ENCODE results near the gene STEAP1B. TPM values are rescaled to one million over a fixed set of nuclear protein-coding genes. Genes with fewer than 3 reads are reported as not detected.

STEAP1B gene
- total RNA-seq, 1 donor from 2014 or later = 24.5 TPM

DNA sequence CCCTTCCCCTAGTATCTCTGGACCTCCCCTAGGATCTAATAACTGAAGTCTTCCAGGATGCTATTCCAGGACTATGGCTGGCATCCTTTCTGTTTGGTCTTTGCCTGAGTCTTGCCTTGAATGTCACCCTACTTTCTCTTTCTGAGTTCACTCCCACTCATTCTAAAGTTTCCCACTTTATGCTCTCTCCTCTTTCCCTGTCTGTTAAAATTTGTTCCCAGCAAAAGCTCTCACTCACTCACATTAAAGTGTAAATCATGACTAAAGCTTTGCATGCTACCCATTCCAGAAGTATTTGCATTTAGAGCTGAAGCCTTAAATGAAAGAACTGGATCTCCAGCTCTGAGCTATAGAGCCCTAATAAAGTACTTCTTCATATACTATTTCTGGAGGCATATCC lies 100.9 kb downstream of the STEAP1B start:
- no peak for DNase-seq

DNA sequence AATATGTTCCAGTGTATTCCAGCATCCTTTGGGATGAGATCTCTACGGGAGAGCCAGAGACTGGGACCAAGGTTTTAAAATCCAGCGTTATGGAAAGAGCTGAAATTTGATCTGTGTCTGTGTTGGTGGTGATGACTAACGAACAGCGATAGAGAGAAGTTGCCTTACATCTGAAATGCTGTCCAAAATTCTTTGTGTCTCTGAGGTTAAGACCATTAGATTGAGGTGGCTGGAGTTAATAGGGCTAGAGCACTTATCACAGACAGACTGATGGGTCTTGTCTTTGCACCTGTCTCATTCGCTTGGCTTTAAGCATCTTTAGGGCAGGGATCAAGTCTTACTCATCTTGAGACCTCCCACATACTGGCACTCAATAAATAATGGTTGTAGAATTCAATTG lies 102.0 kb downstream of the STEAP1B start:
- DNase-seq = no peak

DNA sequence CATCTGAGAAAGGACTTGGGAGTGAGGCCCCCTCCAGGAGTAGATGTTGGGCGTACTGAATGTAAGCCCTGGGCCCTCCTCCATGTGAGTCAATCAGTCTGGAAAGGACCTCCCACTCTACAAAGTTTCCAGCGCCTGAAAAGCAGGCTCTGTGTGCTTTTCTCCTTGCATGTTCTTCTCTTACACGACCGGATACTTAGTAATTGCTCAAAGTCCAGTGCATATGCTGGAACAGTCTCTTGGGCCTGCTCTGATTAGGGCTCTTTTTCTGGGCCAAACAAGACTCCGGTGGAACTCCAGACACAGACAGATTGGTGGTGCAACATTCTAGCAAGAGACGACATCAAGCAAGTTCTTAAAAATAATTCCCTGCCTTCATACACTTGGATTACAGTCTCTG lies 104.8 kb downstream of the STEAP1B start:
- no peak for DNase-seq

DNA sequence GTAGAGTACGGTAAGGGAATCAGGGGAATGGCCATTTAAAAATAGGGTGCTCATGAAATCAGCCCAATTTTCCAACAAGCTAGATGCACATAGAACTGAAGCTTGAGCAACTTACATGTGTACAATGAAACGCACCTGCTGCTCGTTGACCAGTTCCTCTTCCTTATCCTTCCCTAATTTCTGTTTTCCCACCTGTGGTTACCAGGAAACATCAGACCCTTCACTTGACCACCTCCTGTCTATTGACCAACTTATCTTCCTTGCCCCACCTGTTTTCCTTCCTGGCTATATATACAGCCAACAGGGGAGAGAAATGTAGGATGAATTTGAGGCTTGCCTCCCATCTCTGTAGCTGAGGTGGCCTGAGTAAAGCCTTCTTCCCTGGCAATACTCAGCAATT lies 105.2 kb downstream of the STEAP1B start:
- no peak for DNase-seq

DNA sequence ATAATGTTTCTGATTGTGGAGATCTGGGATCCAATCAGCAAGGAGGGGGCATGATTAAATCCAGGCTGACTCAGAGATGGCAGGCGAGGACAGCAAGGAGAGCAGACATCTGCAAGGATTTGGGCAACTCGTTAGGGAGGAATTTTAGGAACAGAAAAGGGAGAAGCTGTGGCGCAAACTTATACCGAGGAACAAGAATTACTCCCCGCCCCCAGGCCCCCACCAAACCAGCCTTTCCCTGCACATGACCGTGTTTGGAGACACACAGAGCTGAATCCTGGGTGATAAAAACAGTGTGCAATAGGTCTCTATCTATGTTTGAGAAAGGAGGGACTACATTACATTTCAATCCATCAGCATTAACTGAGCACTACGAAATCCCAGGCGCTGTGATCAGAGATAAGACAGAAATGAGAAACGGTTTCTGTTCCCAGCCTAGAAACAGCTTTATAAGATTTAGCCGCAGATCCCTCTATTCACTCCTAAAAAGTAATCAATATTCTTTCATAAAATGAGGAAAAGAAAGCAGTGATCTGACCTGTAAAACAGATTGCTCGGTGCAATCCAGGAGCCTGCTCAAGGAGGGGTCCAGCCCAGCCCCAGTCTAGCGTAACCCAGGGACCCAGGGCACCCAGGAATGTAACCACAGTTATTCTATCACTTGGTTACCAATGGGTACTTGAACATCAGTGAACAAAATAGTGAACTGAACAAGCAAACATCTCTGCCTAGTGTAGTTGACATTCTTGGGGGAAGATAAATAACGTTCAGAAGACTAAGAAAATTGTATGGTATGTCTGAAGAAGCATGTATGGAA lies 105.9 kb downstream of the STEAP1B start:
- DNase-seq = no peak

DNA sequence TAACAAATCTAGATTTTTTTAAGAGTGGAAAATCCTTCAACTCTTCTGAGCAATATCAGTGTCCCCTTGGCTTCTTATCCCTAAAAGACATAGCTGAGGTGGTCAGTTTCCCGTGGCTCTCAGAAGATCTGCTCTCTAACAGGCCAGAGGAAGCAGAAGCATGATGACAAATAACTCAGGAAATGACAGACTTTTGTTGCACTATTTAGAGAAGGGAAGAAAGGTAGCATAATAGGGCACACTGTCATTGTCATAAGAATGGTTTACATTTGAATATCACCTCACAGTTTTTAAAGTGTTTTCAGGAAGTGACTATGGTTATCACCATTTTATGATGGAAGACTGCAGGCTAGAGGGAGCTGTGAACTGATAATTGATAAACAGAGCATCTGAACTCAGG lies 109.5 kb downstream of the STEAP1B start:
- DNase-seq = peak; percentile 64

DNA sequence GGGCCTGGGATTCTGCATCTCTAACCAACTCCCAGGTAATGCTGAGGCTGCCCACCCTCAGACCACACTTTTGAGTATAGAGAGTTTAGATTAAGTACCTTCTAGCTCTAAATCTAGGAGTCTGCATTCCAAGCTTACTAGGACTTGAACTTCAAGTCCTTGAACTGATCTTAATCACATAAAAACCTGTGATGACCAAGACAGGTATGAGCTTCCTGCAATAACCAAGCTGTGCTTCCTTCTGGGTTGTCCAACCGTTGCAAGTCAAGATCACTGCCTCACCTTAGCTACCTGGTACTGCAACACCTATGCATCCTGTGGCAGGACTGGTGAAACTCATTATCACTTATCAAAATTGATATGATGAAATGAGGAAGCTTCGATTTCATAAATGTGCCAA lies 110.1 kb downstream of the STEAP1B start:
- no peak for DNase-seq

DNA sequence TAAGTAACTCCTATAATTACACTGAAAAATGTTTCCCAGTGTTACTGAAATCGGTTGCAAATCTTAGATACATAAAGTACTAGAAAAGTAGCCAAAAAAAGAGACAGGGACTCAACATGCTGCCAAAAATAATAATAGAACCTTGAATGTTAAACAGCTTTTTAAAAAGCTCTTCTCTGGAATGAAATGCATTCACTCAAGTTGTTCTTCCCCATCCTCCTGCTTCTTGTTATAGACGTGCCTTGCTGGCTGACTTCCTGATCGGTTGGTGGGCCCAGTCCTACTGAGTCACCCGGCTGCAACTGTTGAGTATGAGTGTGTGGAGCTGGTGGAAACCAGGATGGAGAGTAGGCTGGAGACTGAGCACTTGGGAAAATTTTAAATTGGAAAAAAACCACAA lies 112.4 kb downstream of the STEAP1B start:
- peak; percentile 40 for DNase-seq

DNA sequence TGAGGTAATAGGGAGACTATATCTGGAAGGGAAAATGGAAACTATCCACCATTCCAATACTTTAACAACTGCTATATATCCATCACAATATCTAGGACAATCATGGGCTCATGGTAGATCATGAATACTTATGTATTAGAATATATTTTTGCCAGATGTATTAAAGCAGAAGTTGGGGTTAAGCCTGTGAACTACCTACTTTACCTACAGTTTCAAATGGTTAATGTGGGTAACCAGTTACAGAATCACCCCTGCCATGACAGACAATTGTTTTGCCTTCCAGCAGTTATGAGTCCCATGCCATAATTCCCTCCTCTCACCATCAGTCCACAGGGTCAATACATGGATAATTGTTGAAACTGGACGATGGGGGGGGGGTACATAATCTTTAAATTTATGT lies 113.1 kb downstream of the STEAP1B start:
- DNase-seq = no peak

DNA sequence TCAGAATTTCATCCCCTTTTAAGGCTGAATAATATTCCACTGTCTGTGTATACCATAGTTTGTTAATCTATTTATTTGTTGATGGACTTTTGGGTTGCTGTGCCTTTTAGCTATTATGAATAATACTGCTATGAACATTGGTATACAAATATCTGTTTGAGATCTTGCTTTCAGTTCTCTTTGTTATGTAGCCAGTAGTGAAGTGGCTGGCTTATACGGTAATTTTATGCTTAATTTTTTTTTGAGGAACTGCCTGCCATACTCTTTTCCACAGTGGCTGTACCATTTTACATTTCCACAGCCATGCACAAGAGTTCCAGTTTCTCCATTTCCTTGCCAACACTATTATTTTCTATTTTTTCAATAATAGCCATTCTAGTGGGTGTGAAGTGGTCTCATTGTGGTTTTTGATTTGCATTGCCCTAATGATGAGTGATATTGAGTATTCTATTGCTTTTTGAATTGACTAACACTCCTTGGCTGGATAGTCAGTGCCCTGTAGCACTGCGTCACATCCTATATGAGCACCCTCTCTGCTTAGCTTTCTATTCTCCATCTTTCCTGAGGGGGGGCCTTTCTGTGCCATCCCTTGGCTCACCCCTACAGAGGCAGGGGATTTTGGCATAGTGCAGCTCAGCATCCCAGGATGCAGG lies 113.7 kb downstream of the STEAP1B start:
- DNase-seq = no peak

DNA sequence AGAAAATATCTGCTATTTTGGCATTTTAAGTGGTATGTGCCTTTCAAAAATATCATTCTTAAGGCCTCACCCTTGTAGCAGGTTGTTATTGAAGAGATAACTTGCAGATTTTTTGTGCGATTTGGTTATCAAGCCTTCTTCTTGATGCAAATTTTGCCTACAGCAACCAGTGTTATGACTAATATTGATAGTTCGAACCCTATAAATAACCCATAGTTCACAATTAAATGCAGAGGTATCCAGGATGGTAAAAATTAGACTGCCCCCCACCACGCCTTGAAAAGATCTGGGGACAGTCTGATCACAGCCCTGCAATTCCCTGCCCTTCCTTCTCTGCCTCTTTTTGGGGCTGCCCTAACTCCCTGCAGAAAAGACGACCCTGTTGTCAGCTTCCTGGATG lies 114.7 kb downstream of the STEAP1B start:
- no peak for DNase-seq

DNA sequence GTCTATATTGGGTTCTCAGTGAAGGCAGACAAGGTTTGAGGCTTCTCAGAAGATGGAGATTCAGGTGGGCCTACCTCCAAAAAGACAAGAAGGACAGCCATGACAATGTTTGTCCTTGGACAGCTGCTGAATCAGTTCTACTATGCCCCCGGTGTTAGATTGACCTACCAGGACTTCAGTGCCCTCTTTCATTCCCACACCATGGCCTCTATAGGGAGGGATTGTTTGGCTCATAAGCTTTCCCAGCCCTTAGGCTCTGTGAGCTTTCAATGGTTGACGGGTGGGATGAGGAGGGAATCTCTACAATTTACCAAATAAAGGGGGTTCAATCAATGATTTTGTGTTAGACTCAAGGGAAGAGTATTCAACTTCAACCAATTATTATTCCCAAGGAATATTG lies 119.7 kb downstream of the STEAP1B start:
- no peak for DNase-seq

DNA sequence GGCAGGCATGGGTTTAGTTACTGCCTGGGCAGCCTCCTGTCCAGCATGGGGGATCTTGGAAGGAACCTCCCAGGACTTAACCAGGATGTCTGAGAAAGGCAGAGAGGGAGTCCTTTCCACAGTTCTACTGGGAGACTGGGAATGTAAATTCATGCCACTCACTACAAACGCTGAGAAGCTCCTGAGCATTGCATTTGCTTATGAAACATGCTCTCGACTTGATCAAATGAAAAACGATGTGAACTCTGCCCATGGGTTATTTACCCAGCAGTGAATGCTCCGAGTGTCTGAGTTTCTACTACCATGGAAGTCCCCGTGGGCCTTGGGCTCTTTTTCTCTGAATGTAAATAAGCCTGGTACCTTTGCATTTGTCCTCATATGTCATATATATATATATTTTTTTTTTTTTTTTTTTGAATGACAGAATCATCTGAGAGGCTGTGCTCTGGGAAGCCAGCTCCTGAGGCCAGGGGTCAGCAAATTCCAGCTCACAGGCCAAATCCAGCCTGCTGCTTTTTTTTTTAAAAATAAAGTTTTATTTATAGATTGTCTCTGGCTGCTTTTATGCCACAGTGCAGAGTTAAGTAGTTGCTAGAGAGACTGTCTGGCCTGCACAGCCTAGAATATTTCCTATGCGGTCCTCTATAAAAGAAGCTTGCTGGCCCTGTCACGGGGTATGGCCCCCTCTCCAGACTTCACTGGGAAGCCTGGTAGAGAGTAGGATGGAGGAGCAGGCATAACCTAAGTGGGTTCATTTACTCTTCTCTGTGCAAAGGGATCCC lies 121.6 kb downstream of the STEAP1B start:
- no peak for DNase-seq

DNA sequence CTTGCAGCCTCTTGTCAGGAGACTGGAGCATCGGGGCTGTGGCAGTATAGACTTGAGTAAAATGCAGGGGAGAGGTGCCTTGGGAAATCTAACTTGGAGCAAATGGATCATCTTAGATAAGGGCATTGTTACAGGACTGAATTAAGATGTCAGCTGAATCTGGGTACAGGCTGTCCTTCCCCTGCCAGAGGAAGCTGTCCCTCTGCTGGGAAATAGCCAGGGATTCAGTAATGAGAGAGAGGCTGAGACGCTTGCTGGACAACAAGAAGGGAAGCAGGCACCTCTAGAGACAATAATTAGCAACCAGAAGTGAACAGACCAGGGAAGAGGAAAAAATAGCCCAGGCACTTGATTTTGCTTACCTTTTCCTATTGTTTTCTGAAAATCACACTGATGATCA lies 122.3 kb downstream of the STEAP1B start:
- peak; percentile 27 for DNase-seq

DNA sequence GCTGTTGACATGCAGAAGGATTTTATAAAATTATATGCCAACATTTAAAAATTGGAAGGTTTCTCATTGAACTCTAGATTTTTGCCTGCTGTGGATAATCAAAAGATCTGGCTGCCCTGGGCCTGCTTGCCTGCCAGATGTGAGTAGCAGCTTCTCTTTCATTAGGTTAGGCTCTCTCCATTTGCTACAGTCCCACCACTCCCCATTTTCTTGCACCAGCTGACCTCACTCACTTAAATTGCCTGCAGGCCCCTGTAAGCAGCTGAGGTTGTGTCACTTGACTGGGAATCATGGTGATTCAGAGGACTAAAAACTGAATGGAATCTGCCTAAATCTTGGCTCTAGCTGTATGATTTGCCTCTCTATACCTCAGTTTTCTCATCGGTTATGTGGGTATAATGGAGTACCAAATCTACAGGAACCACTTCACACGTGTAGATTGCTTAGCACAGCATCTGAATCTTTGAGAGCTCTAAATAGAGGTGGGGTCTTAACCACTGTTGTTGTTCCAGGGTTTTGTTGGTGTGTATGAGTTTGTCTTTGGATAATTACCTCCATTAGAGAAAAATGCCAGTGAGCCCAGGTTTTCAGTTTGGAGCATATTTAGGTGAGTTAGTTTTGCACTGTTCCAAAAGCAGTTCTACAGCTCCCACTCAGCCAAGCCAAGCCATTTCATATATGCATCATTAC lies 124.5 kb downstream of the STEAP1B start:
- no peak for DNase-seq

DNA sequence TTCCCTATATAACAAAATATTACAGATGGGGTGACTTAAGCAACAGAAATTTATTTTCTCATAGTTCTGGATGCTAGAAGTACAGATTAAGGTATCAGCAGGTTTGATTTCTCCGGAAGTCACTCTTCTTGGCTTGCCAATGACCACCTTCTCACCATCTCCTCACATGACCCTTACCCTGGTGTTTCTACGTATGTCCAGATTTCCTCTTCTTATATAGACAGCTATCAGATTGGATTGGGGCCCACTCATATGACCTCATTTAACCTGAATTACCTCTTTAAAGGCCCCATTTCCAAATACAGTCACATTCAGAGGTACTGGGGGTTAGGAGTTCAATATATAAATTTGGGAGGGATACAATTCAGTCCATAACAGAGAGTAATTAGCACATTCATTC lies 126.1 kb downstream of the STEAP1B start:
- no peak for DNase-seq

DNA sequence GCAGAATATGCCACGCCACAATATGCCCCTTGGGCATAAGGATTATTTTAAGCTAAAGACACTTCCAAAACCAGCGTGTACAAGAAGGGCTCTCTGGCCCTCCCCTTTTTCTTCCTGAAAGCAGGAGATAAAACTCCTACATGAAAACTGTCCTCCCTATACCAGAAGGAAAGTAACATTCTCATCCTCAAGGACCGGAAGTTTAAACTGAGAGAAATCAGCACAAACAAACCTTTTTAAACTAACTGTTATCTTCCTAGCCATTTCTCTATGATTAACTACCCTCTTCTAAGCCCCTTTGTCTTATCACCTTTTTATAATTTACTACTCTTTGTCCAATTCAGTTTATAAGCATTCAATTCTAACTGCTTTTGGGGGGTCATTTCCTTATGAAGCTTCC lies 126.6 kb downstream of the STEAP1B start:
- no peak for DNase-seq

DNA sequence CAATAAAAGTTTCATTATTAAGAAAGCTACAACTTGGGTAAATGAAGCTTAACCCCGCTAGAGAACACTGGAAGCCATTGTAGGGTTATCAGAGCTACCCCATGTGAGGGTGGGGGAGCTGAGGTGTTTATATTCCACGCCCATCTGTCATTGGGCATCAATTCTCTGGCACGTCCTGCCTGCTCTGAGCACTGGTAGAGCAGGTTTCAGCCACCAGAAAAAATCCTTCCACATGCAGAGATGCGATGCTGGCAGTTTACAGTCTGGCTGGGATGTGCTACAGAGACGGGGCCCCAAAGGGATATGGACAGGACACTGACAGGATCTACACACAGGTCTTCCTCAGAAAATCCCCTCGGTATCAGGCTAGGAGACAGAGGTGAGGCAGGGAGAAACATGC lies 127.1 kb downstream of the STEAP1B start:
- DNase-seq = no peak

DNA sequence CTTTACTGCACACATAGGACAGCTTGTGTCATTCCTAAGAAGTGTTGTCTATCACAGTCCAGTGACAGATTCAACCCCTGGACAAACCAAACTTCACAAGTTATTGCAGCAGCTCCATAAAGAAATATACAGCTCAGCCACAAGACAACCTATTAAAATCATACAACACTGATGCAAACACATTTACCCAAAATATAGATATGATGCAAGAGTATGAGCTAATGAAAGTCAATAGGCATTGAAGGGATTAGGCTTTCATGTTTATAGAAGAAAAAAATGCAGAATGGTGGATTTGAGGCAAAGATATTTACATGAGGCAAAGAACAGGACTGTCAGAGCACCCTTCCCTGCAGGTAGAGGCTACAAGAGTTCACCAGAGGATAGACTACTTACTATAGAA lies 128.1 kb downstream of the STEAP1B start:
- DNase-seq = no peak
